Right renal cortex interstitium (tissue), 3 donors: ENCODE measurements around the gene NTM. TPM values are rescaled to one million over a fixed set of nuclear protein-coding genes. Genes with fewer than 3 reads are reported as not detected.

Experiments
- DNase-seq, 3 donors: peaks; one replicate each; pipeline ENCODE4 v3.0.0-alpha.2; 2013; ENCODE audit warnings: low read depth in 3 of 3, low spot score in 2 of 3
- polyA plus RNA-seq, 3 donors: library from polyadenylated mRNA; unstranded; fragments of 120-200 nt; gene quantifications; one replicate each; pipeline ENCODE4 v1.2.1, GENCODE V29; 2013; ENCODE audit not compliant: insufficient read length in 3 of 3

NTM gene
- polyA plus RNA-seq, 3 donors: 30.5 to 43.6 (median 35.7) TPM

GRCh38 chr11:132072044-132072857 lies 701.8 kb downstream of the NTM start:
- DNase-seq: no peak

- DNase-seq: no peak
These were observed 702.4 kb downstream of the NTM start for GRCh38 chr11:132072858-132073211.

GRCh38 chr11:132073787-132074186 lies 703.4 kb downstream of the NTM start:
- no peak for DNase-seq

GRCh38 chr11:132075447-132075846 lies 705.0 kb downstream of the NTM start:
- no peak for DNase-seq

GRCh38 chr11:132077416-132077815 lies 707.0 kb downstream of the NTM start:
- no peak for DNase-seq

GRCh38 chr11:132078264-132079076 lies 708.1 kb downstream of the NTM start:
- no peak for DNase-seq

GRCh38 chr11:132080127-132080526 lies 709.7 kb downstream of the NTM start:
- DNase-seq: no peak

- DNase-seq: no peak
These were observed 712.2 kb downstream of the NTM start for GRCh38 chr11:132082566-132082965.

GRCh38 chr11:132084433-132084832 lies 714.0 kb downstream of the NTM start:
- no peak for DNase-seq

- DNase-seq: no peak
These were observed 716.7 kb downstream of the NTM start for GRCh38 chr11:132087148-132087547.

GRCh38 chr11:132088551-132088950 lies 718.1 kb downstream of the NTM start:
- no peak for DNase-seq

GRCh38 chr11:132093536-132094259 lies 723.3 kb downstream of the NTM start:
- DNase-seq: no peak

GRCh38 chr11:132094598-132094997 lies 724.2 kb downstream of the NTM start:
- no peak for DNase-seq

- DNase-seq: no peak
These were observed 725.1 kb downstream of the NTM start for GRCh38 chr11:132095230-132096131.

GRCh38 chr11:132096132-132096825 lies 725.9 kb downstream of the NTM start:
- DNase-seq: no peak

GRCh38 chr11:132099692-132100091 lies 729.3 kb downstream of the NTM start:
- no peak for DNase-seq

GRCh38 chr11:132100583-132100982 lies 730.2 kb downstream of the NTM start:
- no peak for DNase-seq

- no peak for DNase-seq
These were observed 731.5 kb downstream of the NTM start for GRCh38 chr11:132101881-132102280.

GRCh38 chr11:132103021-132103420 lies 732.6 kb downstream of the NTM start:
- DNase-seq: no peak
